GM18508 (cell line): ENCODE data around the gene TMEM131L.
"Not testable (repeated sequence)": the region's sequence is repeated elsewhere in the genome, so short reads cannot be mapped to it uniquely, and the experiment has no call there.

Experiments
- ATAC-seq: cut with Tn5 transposase; IDR thresholded peaks from one replicate; pipeline ENCODE4 v1.9.1; 2021; ENCODE audit warnings: moderate number of reproducible peaks; ENCODE audit not compliant: insufficient read depth, unreplicated experiment

The TMEM131L gene

GRCh38 chr4:153534792-153535629 lies 68.9 kb downstream of the TMEM131L start:
- ATAC-seq: no peak

DNA sequence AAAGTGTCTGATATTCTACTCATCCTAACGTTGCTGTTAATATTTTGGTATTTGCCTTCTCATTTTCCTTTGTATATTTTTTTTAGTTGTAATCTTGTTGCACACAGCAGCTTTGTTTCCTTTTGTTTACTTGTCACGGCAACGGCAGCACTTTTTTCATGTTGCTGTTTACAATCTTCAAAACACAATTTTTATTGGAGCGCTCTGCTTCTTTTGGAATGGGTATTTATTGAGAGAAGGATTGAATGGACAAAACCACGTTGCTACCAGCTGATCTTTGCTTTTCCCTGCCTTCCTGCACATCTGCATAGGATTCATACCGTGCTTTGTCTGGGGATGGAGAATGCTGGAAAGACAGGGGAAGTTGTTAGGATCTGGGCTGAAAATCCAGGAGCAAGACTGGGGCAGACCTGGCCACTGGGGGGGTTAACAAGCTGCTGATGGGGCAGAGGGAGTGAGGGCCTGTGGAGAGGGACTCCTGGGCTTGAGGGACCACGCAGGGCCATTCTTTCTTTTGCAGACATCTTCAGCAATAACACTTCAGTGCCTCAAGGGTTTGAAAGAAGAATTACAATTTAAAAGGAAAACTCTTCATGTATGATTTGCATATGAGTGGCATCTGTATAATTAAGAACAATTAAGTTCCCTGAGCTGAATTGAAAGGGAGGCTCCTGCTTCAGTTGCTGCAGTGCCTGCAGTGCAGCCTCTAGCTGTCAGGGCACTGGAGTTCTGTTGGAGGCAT lies 69.8 kb downstream of the TMEM131L start:
- ATAC-seq: no peak

DNA sequence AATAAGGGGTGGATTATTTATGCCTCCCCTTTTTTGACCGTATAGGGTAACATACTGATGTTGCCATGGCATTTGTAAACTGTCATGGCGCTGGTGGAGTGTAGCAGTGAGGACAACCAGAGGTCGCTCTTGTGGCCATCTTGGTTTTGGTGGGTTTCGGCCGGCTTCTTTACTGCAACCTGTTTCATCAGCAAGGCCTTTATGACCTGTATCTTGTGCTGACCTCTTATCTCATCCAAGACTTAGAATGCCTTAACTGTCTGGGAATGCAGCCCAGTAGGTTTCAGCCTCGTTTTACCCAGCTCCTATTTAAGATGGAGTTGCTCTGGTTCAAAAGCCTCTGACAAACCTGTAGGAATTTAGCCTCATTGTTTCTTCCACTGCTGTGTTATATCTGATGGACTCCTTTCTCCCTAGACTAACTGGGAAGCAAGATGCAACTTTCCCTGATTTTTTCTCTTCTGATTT lies 71.4 kb downstream of the TMEM131L start:
- no peak for ATAC-seq

DNA sequence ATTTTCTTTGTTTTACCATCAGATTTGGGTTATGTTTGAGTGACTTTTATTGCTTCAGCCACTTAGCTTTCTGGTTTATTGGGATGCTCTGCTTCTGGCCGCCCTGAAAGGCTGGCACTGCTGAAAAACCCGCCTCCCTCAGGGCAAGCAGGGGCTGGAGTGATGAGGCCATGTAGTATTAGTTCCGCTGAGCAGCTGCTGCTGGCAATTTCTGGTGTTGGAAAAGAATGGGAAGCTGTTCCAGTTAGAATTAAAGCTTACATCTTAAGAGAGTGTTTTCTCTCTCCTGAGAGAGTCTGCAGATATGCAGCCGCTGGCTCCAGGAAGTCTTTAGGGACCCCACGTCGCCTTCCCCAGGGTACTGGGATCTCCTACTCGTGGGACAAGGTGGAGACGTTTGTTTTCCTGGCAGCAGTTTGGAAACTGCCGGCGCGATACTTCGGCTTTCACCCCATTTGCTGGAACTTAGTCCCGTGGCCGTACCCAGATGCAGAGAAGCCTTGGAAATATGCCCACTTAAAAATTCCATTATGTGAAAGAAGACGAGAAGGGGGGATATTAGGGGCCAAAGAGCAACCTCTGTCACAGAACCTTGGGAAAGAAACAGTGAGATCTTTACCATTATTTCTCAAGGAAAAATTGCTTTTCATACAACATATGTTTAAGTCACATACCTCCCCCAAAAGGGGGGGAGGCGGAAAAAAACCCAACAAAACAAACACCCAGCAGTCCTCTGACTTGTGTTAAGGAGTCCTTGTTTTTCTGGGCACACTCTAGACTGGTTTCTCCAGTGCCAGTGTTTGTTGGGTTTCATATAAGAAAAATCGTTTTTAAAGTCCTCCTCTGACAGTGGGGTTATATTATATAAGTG lies 72.6 kb downstream of the TMEM131L start:
- no peak for ATAC-seq

- no peak for ATAC-seq
Measured at GRCh38 chr4:153539422-153539821, 73.3 kb downstream of the TMEM131L start.

GRCh38 chr4:153541456-153542096 lies 75.4 kb downstream of the TMEM131L start:
- ATAC-seq: no peak

DNA sequence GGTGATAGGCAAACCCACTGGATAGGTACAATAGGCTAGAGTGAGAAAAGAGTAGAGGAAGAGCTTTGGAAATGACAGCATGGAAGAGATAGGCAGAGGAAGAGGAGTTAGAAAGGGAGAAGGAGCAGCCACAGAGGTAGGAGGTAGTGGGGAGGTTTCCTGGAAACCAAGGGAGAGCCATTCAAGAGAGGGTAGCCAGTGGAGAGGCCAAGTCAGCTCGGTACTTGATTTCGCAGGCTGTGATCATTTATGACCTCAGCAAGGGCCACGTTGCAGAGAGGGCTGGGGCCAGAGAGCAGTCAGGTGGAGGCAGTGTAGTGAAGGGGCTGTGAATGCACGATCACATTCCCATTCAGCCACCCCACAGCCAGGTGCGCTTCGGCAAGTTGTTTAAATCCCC lies 76.0 kb downstream of the TMEM131L start:
- no peak for ATAC-seq

DNA sequence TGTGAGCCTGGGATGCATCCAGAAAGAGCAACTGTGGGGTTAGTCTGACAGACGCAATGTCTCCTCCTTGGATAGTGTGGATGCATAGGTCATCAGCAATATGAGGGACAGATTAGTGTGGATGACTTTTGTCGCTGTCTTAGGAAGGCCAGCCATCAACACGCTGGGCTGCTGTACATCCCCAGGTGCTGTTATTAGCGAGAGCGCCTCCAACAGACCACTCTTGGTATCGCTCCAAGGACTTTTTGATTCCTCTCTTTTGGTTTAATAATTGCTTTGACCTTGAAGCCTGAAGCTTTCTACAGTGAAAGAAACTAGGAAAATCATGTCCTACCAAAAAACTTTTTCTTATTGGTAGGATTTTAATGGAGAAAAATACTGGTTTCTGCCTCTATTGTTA lies 76.7 kb downstream of the TMEM131L start:
- ATAC-seq: no peak

- ATAC-seq: no peak
Measured at GRCh38 chr4:153543351-153543750, 77.2 kb downstream of the TMEM131L start.

- no peak for ATAC-seq
Measured at GRCh38 chr4:153545822-153546221, 79.7 kb downstream of the TMEM131L start.

DNA sequence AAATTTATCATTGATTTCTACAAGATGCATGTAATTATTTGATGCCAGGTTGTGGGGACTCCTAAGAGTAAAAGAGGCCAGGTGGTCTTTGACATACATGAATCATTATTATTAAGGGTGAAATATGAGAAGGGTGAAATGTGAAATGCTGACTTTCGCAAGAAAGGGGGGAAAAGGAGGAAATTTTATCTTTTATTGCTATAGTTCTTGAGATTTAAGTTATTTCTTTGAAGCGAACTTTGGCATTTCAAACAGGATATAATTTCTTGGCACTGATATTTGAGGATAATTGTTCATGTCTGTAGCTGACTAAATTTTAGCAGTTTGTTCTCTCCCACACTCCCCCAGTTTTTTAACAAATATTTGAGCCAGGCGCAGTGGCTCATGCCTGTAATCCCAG lies 80.1 kb downstream of the TMEM131L start:
- ATAC-seq: no peak

GRCh38 chr4:153547520-153547919 lies 81.4 kb downstream of the TMEM131L start:
- ATAC-seq: no peak

DNA sequence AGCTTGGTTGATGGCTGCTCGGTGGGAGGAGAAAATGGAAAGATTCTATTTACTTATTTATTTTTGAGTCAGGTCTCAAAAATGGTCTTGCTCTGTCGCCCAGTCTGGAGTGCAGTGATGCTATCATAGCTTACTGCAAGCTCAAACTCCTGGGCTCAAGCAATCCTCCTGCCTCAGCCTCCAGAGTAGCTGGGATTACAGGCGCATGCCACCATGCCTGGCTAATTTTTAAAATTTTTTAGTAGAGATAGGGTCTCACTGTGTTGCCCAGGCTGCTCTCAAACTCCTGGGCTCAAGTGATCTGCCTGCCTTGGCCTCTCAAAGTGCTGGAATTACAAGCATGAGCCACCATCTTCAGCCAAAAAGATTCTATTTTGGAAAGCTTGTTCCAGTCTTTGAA lies 82.7 kb downstream of the TMEM131L start:
- not testable (repeated sequence) for ATAC-seq

DNA sequence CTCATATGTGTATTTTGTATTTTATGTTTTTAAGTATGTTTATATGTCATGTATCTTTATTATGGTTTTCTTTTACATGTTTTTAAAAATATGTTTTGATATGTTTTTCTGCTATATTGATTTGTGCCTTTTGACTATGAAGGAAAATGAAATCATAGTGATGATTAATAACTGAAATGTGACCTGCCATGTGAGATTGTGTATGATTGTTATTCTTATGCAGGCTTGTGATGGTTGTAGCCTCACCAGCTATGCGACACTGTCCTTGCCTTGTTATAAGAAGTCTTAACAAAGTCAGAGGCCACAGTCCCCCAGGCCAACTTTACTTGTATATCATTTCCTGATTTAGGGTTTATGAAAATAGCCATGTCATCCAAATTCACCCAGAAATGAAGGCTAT lies 83.2 kb downstream of the TMEM131L start:
- no peak for ATAC-seq

DNA sequence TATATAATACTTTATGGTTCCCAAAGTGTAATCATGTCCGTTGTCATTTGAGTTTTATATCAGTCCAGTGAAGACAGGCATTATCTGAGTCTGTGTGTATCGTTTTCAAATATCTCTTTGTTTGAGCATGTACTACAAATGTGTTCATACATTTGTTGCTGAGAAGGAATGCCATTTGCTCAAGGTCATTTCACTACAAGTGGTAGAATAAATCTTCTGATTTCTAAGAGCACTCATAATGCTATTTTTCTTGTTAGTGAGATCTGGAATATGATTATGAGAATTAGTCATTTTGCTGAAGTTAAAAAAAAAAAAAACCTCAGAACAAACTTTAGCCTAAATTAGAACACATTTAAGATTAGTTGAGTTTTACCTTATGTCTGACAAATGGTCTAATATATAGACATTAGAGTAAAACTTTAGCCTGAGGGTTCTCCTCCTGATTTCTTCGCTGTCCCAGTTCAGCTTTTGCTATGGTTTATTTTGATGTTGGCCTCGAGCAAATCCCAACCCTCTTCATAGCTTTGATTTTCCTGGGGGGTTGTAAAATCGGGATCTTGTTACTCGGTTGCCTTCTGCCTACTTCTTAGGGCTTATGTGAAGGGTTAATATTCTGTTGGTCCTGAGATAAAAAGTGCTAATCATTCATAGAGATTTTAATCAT lies 87.1 kb downstream of the TMEM131L start:
- ATAC-seq: no peak

- ATAC-seq: no peak
Measured at GRCh38 chr4:153553819-153554170, 87.6 kb downstream of the TMEM131L start.

DNA sequence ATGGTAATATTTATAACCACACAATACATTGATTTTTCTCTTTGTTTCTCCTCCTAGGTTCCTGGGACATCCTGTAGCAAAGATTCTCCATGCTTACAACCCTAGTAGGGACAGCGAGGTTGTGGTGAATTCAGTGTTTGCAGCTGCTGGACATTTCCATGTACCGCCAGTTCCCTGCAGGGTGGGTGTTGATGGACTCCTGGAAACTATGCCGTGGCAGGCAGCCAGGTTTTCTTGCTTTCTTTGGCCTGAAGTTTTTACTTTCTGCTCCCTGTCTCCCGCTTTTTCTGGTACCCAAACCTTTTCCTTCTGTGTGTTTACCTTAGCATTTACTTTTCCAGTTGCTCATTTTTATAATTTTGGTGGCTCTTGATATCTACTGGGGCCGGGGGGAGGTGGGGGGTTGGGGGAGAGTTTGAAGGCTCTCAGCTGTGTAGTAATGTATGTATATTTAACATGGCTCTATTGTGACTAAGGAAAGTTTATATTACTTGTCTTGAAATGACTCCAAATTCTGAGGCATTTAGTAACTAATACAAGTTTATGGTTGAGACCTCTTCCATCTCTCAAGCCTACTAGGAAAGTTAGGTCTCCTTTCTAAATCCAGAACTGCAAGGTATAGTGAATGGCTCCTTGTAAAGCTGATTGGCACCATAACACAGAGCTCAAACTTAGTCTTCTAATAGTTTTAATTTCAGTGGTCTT lies 89.7 kb downstream of the TMEM131L start:
- ATAC-seq: no peak

- no peak for ATAC-seq
Measured at GRCh38 chr4:153556435-153556815, 90.3 kb downstream of the TMEM131L start.

GRCh38 chr4:153560908-153561307 lies 94.7 kb downstream of the TMEM131L start:
- ATAC-seq: peak; percentile 54
